Measurements from ENCODE around the gene WDFY3. TPM values are rescaled to one million over a fixed set of nuclear protein-coding genes. Genes with fewer than 3 reads are reported as not detected.

WDFY3 gene
- total and polyA plus RNA-seq, 2 of the 4 experiments (the other 2 are of a cell fraction): 12.5 to 58.1 TPM

- Histone ChIP-seq H2AK9ac (replicated peaks; ENCODE audit: low read depth, low read length, poor library complexity) (no peak overlapping the region), H2BK5ac (ENCODE audit: low read depth, low read length, poor library complexity, severe bottlenecking) (no peak overlapping the region), H4K5ac (ENCODE audit: low read depth, low read length) (no peak overlapping the region), H3K14ac (replicated peaks; ENCODE audit: low read depth, low read length) (no peak overlapping the region), H2BK20ac (ENCODE audit: low read depth, low read length) (no peak overlapping the region), H4K20me1 (ENCODE audit: insufficient read depth, low read length) (no peaks in the 10 kb centered on the region), H2BK120ac (ENCODE audit: low read depth, low read length) (no peak overlapping the region), H2AFZ (replicated peaks; ENCODE audit: low read length, poor library complexity) (no peak overlapping the region), H3K18ac (ENCODE audit: low read depth, low read length) (no peak overlapping the region), H3K23ac (ENCODE audit: low read depth, low read length) (no peak overlapping the region), H3K4ac (ENCODE audit: low read depth, low read length) (no peak overlapping the region), H3K27ac (ENCODE audit: insufficient read depth, low read length) (no peak overlapping the region), H3K4me1 (ENCODE audit: control insufficient read depth, insufficient read depth, low read length) (no peaks in the 10 kb centered on the region), H3K56ac (ENCODE audit: extremely low read depth, insufficient read depth, low read length) (no peak overlapping the region), H3K9me1 (ENCODE audit: insufficient read depth, low read length) (0 out of 2 replicates have a peak, but pooled peaks cover 2% of the 10 kb centered on the region), H2AK5ac (ENCODE audit: low read depth, low read length) (no peak overlapping the region), H3K79me1 (ENCODE audit: low read depth in 1 of 2, low read length in 2 of 2) (no peaks in the 10 kb centered on the region), H3K4me2 (ENCODE audit: low read depth, low read length) (no peak overlapping the region), H3K9me3 (ENCODE audit: control insufficient read depth, insufficient read depth, low read length) (no peaks in the 10 kb centered on the region), H3K4me3 (ENCODE audit: insufficient read depth, low read depth, low read length) (no peak overlapping the region), H3K36me3 (ENCODE audit: control insufficient read depth, insufficient read depth, low read length) (peaks cover 23% of the 10 kb centered on the region), H3K27me3 (ENCODE audit: control insufficient read depth, insufficient read depth, low read length) (no peaks in the 10 kb centered on the region), H4K91ac (ENCODE audit: insufficient read depth, low read depth, low read length) (no peak overlapping the region), H4K8ac (ENCODE audit: low read depth in 2 of 2, low read length in 2 of 2) (no peak overlapping the region), H3K9ac (ENCODE audit: low read depth, low read length) (no peak overlapping the region), H2BK15ac (ENCODE audit: low read depth, low read length) (no peak overlapping the region)
- ChIA-PET CTCF (no interaction called here), POLR2A (ENCODE audit: unreplicated experiment) (no interaction called here)
- DNase-seq (no peak), ATAC-seq (ENCODE audit: low read depth) (no peak)
- intact Hi-C loops (cut with micrococcal nuclease) (no loop called here), in situ Hi-C loops (cut with MboI; ENCODE audit: low sequenced_read_pairs) (no loop called here), dilution Hi-C loops (cut with HindIII; ENCODE audit: low sequenced_read_pairs, unreplicated experiment) (no loop called here)
- no TSS peak for BruUV-seq (replicated peaks)
- no peak for TF ChIP-seq RFX5 (IDR thresholded peaks at IDR 0.05; ENCODE audit: low read depth, low read length)
- TF ChIP-seq BHLHE40 (IDR thresholded peaks at IDR 0.05; ENCODE audit: low read depth, low read length): no peak
- no peak for TF ChIP-seq MAZ (IDR thresholded peaks at IDR 0.05; ENCODE audit: borderline replicate concordance, low read depth, low read length)
- TF ChIP-seq NFE2L2 (IDR thresholded peaks at IDR 0.05; ENCODE audit: low read depth, low read length): no peak
- no peak for TF ChIP-seq USF2 (IDR thresholded peaks at IDR 0.05; ENCODE audit: low read depth, low read length)
- TF ChIP-seq MXI1 (IDR thresholded peaks at IDR 0.05; ENCODE audit: borderline replicate concordance, low read depth, low read length): no peak
- TF ChIP-seq CHD1 (IDR thresholded peaks at IDR 0.05; ENCODE audit: low read depth, low read length): no peak
- no peak for TF ChIP-seq ELK1 (IDR thresholded peaks at IDR 0.05; ENCODE audit: borderline replicate concordance, low read depth, low read length)
- no peak for TF ChIP-seq RCOR1 (IDR thresholded peaks at IDR 0.05; ENCODE audit: insufficient replicate concordance, low read length)
- no peak for TF ChIP-seq MAFK (IDR thresholded peaks at IDR 0.05; ENCODE audit: low read depth, low read length)
- TF ChIP-seq SMC3 (IDR thresholded peaks at IDR 0.05; ENCODE audit: low read depth, low read length): no peak
- TF ChIP-seq POLR2A (IDR thresholded peaks at IDR 0.05; ENCODE audit: low read depth, low read length): no peak
Observed at GRCh38 chr4:84734037-84734436, 232.5 kb downstream of the WDFY3 start.
